Esophagus mucosa (tissue), 1 donor: ENCODE data around the gene CXCL5. TPM values are rescaled to one million over a fixed set of nuclear protein-coding genes. Genes with fewer than 3 reads are reported as not detected.
A peak's percentile ranks its signal among the peaks of the same experiment; 100 is the strongest.
"Not testable (repeated sequence)": the region's sequence is repeated elsewhere in the genome, so short reads cannot be mapped to it uniquely, and the experiment has no call there.

Source experiments
- ATAC-seq: fragments of 200-7000 bp; cut with Tn5 transposase; one replicate; pipeline ENCODE4 v1.9.1; 2020
- total RNA-seq: library from RNA; stranded (reverse); gene quantifications from one replicate; pipeline ENCODE4 v1.2.4, GENCODE V29; 2023
- donor health status: DM: yes; HTN: yes; CAD: no.

Gene CXCL5
- total RNA-seq, 1 donor from 2014 or later: 0.12 TPM

DNA sequence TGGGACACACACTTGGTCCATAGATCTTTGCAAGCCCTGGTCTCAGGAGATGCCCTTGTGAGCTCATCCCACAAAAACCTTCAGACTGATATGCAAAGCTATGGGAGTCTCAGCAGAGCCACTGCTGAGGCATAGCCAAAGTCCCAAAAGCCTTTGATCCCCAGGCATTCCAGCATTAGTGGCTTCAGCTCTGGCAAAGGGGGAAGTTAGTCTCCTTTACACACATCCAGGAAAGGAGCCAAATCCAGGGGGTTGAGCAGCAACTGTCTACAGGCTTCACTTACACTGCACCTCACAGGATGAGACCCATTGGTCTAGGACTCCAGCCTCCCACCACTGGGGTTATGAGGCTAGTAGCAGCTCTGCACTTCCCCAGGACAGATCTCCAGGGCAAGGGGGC, 30.6 kb downstream of the CXCL5 start:
- no peak for ATAC-seq

DNA sequence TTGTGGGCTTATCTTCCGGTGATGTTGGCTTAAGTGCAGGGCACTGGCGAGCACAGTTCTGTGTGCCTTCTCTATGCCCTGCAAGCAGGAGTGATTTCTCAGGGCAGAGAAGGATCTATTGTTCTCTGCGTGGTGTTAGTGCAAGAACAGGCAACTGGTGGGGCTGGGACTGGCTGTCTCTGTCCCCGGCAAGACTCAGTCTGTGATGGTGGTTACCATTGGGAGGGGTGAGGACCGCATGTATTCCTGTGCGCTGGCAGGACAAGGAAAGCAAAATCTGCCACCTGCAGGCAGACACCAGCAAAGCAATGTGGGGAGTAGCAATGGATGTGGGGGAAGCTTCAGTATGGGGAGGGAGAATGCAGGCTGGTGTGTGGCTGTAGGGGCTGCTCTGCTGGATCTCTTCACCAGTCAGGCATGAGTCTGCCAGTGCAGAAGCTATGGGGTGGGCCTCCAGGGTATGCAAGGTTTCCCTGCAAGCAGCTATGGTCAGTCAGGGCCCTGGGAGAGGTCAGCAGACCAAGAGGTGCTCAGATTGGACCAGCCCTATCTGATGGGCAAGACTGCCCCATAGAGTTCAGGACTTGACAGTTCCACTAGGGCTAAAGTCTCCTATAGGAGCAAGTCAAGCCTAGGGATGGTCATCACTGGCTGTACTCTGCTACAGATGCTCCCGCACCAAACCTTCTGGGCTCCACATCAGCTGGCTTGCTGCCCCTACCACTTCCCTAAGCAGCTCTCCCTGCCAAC, 33.4 kb downstream of the CXCL5 start:
- peak; percentile 17 for ATAC-seq

DNA sequence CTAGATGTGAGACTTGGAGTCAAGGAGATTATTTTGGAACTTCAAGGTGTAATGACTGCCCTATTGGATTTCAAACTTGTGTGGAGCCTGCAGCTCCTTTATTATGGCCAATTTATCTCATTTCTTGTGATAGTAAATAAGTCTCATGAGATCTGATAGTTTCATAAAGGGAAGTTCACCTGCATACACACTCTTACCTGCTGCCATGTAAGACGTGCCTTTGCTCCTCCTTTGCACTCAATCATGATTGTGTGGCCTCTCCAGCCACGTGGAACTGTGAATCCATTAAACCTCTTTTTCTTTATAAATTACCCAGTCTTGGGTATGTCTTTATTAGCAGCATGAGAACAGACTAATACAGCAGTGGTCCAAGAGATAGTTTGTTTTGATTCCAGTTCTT, 35.8 kb downstream of the CXCL5 start:
- ATAC-seq: no peak

DNA sequence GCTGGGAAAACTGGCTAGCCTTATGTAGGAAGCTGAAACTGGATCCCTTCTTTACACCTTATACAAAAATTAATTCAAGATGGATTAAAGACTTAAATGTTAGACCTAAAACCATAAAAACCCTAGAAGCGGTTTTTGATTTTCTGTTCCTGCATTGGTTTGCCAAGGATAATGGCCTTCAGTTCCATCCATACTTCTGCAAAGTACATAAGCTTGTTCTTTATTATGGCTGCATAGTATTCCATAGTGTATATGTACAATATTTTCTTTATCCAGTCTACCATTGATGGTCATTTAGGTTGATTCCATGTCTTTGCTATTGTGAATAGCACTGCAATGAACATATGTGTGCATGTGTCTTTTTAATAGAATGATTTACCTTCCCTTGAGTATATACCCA, 39.4 kb downstream of the CXCL5 start:
- ATAC-seq: not testable (repeated sequence)

DNA sequence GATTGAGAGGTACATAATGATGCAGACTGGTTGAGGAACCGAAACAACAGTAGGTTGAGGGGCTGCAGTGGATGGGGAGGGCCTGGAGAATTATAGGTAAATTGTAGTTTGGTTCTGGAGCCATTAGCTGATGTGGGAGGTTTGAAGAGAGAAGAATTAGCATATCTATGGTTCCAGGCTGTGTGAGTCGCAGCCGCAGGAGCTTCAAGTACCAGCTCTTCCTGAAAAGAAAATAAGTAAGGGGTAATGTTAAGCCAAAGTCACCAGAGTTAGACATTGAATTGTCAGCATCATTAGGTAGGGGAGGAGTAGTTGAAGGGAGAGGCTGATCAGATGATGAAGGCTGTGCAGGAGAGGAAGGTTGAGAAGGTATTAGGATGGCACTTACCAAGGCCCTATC, 46.1 kb downstream of the CXCL5 start:
- ATAC-seq: no peak

DNA sequence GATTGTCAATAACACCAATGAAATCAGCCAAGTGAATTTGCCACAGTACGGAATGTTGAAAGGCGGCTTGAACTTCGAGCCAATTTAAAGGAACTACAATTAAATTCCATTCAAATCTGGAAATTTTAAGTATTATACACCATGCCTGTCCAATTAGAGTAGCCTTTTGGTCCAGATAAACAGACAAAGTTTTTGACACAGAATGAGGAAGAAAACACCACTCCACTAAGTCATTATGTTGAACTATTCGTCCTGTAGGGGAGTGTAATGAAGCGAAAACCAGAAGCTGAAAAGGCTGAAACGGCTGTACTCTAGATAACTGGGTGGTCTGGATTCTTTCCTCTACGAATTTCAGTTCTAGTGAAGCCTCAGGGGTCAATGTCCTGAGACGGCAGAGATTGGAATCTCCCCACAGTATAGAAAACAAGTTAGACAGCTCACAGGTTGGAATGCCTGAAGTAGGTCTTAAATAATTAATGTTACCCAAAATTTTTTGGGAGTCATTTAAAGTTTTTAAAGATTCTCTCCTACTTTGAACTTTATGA, 48.0 kb downstream of the CXCL5 start:
- ATAC-seq: not testable (repeated sequence)

DNA sequence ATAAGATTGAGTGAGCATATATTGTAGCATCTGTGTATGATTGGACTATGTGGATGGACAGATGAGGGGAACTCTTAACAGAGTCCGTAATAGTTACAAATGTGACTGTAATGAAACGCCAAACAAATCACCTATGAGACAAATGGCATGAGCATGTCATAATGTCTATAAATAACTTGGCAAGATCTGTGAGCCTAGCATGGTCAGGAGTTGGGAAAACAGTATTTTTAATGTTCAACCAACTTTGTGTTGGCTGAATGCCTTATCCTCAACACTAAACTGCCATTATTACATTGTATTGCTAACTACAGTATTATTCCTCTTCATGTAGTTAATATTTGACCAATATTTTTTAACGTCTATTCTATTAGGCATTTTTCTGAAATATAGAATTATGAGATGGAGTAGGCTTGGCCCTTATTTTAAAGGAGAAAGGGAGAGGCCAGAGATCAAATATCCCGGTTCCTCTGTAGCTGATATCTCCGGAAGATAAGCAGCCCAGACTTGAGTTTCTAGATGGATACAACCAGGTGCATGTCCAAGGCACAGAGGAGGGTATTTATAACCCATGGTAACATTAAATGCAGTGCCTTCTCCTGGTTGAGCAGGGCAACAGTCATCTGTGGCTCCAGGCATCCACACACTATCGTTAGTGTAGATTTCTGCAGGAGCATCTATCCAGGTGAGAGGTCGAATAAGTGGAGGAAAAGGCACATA, 49.3 kb downstream of the CXCL5 start:
- no peak for ATAC-seq

DNA sequence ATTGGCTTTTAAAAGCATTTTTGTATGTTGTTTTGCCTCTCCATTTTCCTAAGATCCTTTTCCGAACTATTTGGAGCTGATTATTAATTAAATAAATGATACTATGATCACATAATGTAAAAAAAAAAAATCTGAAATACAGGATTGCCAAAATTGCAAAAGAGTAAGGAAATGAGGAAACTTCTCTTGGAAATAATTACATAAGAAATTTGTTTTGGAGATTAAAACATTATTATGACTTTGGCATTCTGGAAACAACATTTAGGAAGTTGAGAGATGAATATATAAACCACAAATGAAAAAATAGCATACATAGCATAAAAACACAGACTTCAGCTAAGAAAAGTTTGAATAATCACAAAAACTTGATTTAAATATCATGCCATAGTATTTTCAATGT, 50.2 kb downstream of the CXCL5 start:
- no peak for ATAC-seq

DNA sequence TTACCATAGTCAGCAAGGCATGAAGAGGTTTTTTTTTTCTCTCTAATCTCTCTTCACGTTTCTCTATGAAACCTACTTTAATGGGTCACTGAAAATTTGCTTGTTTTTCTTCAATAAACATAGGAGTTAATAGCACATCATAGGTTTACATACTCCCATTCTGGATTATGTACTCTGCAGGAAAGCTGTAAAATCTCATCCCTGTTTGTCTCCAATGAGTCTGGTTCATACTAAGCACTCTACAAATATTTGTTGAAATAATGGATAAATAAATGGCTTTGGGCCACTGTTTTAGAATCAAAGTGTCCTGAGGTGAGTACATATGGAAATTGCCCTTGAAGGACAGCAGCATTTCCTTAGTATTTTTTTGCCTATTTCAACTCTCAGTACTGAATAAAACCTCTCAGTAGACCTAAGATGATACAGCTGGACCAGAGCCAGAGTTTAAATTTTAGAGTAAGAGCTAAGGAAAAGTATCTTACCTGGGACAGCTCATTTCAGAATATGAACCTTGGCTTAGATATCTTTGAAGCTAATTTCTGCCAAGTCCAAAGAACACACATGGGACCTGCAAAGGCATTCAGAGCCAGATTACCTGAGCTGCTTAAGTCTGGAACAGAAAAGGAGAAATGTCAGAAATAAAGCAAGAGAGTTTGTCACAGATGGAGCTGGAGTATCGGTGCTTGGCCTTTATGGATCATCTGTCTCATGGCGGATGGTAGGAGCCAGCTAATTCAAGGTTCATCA, 51.1 kb downstream of the CXCL5 start:
- ATAC-seq: no peak

DNA sequence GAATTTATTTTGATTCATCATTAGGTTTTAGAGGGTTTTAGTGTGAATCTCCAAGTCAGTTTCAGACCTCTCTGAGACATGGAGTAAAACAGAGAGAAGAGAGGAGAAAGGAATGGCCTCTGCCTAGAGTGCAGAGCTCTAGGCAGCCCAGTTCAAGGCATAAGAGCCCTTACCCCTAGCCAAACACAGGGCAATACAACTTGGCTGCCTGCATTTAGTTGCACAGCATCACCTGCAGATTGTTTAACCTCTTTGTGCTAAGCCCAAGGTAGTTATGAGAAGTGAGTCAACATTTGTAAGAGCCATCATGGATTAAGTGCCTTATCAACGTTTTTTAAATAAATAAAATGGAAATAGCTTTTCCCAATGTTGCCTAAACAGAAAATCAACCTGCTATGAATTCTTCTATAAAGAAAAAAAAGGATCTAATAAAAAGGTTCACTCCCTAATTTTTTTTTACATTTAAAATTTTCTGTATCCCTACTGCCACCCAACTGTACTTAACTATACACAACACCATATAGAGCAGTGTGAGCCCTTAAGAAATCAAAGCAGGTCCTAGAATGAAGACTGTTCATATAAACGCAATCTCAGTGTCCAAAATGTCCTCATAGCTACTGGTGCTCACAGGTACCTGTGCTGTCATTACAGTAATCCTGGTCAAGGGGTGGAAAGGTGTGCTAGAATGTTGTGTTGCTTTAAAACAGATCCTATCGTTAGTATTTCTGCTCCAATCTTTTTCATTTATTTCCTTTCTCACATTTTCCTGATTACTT, 52.6 kb downstream of the CXCL5 start:
- no peak for ATAC-seq

Other genes with a start within 250 kb of the CXCL5 start
- 1.4 TPM for gene CXCL6, start 162.0 kb downstream of the CXCL5 start, total RNA-seq
- not detected for gene PF4V1, start 145.4 kb downstream of the CXCL5 start, total RNA-seq
- 22.9 TPM for gene CXCL1, start 129.3 kb downstream of the CXCL5 start, total RNA-seq
- not detected for gene PF4, start 16.6 kb downstream of the CXCL5 start, total RNA-seq
- gene PPBP, start 10.5 kb downstream of the CXCL5 start, total RNA-seq: 1.0 TPM
- 0.28 TPM for gene CXCL3, start 40.0 kb upstream of the CXCL5 start, total RNA-seq
- gene CXCL2, start 100.5 kb upstream of the CXCL5 start, total RNA-seq: 0.60 TPM
- 9.4 TPM for gene MTHFD2L, start 159.4 kb upstream of the CXCL5 start, total RNA-seq